Activated CD8-positive, alpha-beta memory T cell treated with anti-CD3 and anti-CD28 coated beads, Interleukin-2, amount 50 U/mL, for 4 hours (primary cell): ENCODE results near the gene ISL2.
"Not testable (repeated sequence)": the region's sequence is repeated elsewhere in the genome, so short reads cannot be mapped to it uniquely, and the experiment has no call there.

Experiments used
- DNase-seq: peaks from one replicate; pipeline ENCODE4 v3.0.0-alpha.2; 2020

ISL2 gene

GRCh38 chr15:76336254-76337058, at the start of gene ISL2:
Gene ISL2 (plus strand): TSS chr15:76336773. CDS start chr15:76336884, 111 bp downstream.
- peak; percentile 49 for DNase-seq

- DNase-seq, result no peak
Measured at GRCh38 chr15:76289582-76289981, 47.0 kb upstream of the ISL2 start.

GRCh38 chr15:76293361-76293760, 43.2 kb upstream of the ISL2 start:
- DNase-seq, result no peak

GRCh38 chr15:76294463-76294862, 42.1 kb upstream of the ISL2 start:
- not testable (repeated sequence) for DNase-seq

GRCh38 chr15:76296849-76297248, 39.7 kb upstream of the ISL2 start:
- DNase-seq, result no peak

GRCh38 chr15:76297951-76298350, 38.6 kb upstream of the ISL2 start:
- not testable (repeated sequence) for DNase-seq

- DNase-seq, result no peak
Measured at GRCh38 chr15:76298986-76299385, 37.6 kb upstream of the ISL2 start.

- DNase-seq, result no peak
Measured at GRCh38 chr15:76299786-76300185, 36.8 kb upstream of the ISL2 start.

GRCh38 chr15:76303909-76304308, 32.7 kb upstream of the ISL2 start:
- no peak for DNase-seq

- no peak for DNase-seq
Measured at GRCh38 chr15:76309601-76310330, 26.8 kb upstream of the ISL2 start.

GRCh38 chr15:76310475-76311099, 26.0 kb upstream of the ISL2 start:
- DNase-seq, result no peak

GRCh38 chr15:76311100-76311953, 25.2 kb upstream of the ISL2 start, which contains the start of gene ETFA:
Gene ETFA (minus strand): TSS chr15:76311469. CDS start chr15:76311388, 81 bp downstream.
- peak; percentile 90 for DNase-seq

GRCh38 chr15:76312540-76313174, 23.9 kb upstream of the ISL2 start:
- no peak for DNase-seq

GRCh38 chr15:76313175-76313567, 23.4 kb upstream of the ISL2 start:
- DNase-seq, result not testable (repeated sequence)

GRCh38 chr15:76313731-76314130, 22.8 kb upstream of the ISL2 start:
- no peak for DNase-seq

GRCh38 chr15:76320012-76320411, 16.6 kb upstream of the ISL2 start:
- DNase-seq, result no peak

- no peak for DNase-seq
Measured at GRCh38 chr15:76321171-76321570, 15.4 kb upstream of the ISL2 start.

GRCh38 chr15:76321602-76322001, 15.0 kb upstream of the ISL2 start:
- no peak for DNase-seq

- no peak for DNase-seq
Measured at GRCh38 chr15:76324066-76324465, 12.5 kb upstream of the ISL2 start.

- DNase-seq, result no peak
Measured at GRCh38 chr15:76325704-76326103, 10.9 kb upstream of the ISL2 start.

- no peak for DNase-seq
Measured at GRCh38 chr15:76327191-76328105, 9.1 kb upstream of the ISL2 start.
